ENCODE measurements around the gene SEMA4D. TPM values are rescaled to one million over a fixed set of nuclear protein-coding genes. Genes with fewer than 3 reads are reported as not detected.

Gene SEMA4D
- total RNA-seq, 2 experiments from 2014 or later, result 334 to 336 TPM

DNA sequence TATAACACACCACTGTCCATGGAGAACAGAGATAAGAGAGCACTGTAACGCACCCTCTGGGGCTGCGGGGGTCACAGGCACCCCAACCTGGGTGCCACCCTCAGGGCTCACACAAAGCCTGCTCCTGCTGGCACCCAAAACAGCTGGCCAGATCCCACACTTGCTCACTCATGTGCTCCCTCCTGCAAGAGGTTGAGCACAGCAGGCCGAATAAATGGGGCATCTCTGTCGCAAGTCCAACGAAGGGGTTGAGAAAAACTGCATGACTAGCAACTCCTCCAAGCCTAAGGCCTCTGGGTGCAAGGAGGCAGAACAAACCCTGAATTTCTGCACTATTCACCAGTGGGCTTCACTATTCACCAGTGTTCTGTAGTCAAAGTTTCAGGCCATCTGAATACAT, 99.3 kb downstream of the SEMA4D start:
- no peak overlapping the region for H3K27ac Mint-ChIP-seq
- POLR2A ChIA-PET, result no interaction called here
- peaks cover 87% of the 10 kb centered on the region for H3K36me3 Mint-ChIP-seq (ENCODE audit: low read depth)
- no peak overlapping the region for H3K4me3 Mint-ChIP-seq
- CTCF ChIA-PET, result interaction anchor here (0.5 to 1.4 kb wide), 2 partner anchors 41 to 150 kb away, joined by 3 to 4 read pairs; no protein-coding TSS in a partner anchor
- H3K27me3 Mint-ChIP-seq, result no peaks in the 10 kb centered on the region
- no peaks in the 10 kb centered on the region for H3K9me3 Mint-ChIP-seq
- H3K4me1 Mint-ChIP-seq, result peaks cover 15% of the 10 kb centered on the region
- no peak for DNase-seq

DNA sequence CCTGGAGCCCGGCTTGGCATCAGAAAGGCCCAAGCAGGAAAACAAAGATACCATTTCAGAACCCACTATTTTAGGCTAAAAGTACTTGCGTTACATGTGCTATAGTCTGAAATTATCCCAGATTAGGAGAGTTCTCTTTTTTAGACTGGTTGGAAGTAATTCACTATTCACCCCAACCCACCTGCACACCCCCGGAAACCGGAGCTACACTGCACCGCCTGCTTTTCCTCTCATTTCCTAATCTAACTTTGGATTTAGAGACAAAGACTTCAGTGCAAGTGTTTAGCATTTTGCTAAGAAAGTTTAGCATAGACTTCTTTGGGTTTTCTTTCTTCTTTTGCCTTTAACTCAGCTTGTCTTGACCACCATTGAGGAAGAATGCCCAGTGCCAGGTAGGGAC, 100.4 kb downstream of the SEMA4D start:
- no peaks in the 10 kb centered on the region for H3K9me3 Mint-ChIP-seq
- H3K27me3 Mint-ChIP-seq, result no peaks in the 10 kb centered on the region
- H3K4me3 Mint-ChIP-seq, result no peak overlapping the region
- CTCF ChIA-PET, result no interaction called here
- H3K27ac Mint-ChIP-seq, result peak overlapping the region; percentile 60
- POLR2A ChIA-PET, result no interaction called here
- H3K4me1 Mint-ChIP-seq, result peaks cover 16% of the 10 kb centered on the region
- no peak for DNase-seq
- H3K36me3 Mint-ChIP-seq (ENCODE audit: low read depth), result peaks cover 88% of the 10 kb centered on the region

DNA sequence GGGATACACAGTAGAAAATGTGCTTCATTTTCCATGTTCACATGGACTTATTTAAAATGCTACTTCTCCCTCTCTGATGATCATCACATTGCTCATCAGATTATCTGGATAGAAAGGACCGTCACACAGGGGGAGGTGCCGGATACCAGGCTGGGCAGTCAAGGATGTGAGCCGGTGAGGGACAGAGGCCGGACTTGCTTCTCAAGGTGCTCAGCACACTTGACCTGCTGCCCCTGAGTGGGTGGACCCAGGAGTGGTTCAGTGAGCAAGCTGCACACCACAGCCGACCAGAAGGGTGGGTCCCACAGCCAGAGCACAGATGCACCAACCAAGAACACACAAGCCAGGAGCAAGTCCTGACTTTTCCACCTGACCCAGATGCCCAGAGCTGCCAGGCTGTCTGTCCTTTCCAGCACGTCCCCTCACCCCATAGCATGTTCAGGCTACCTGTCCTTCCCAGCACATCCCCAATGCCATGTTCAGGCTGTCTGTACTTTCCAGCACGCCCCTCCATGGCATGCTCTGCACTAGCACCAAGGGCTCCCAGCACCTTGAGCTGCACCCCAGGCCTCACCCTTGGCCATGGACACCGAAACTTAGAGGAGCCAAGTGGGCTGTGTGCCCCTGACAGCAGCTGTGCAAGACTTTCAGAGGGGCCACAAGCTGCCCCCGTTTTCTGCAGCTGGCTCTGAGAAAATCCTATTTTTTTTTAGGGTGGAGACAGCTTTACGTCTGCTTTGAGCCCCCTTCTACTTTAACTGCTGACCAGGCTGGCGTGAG, 101.8 kb downstream of the SEMA4D start:
- Mint-ChIP-seq H3K27me3 (no peaks in the 10 kb centered on the region), H3K4me1 (peaks cover 19% of the 10 kb centered on the region), H3K36me3 (ENCODE audit: low read depth) (peaks cover 86% of the 10 kb centered on the region), H3K9me3 (no peaks in the 10 kb centered on the region), H3K27ac (no peak overlapping the region), H3K4me3 (no peak overlapping the region)
- no peak for DNase-seq
- ChIA-PET POLR2A (no interaction called here), CTCF (no interaction called here)

DNA sequence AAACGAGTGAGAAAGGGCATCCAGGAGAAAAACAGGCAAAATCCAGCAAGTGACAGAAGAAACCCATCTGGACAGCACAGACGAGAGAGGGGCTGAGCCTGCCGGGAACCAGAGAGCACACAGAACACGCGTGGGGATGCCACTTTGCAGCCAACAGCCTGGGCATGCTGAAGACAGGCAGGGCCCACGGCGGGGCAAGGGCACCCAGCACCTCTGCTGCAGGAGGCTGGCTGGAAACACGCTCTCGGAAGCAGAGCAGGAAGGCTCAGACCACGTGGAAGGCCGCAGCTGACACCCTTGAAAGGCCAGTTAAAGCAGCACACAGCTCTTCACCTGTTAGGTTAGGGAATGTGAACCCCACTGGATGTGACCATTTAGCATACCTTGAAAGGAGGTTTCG, 103.5 kb downstream of the SEMA4D start:
- Mint-ChIP-seq H3K36me3 (ENCODE audit: low read depth) (peaks cover 89% of the 10 kb centered on the region), H3K4me3 (no peak overlapping the region), H3K4me1 (peaks cover 25% of the 10 kb centered on the region), H3K27ac (no peak overlapping the region), H3K9me3 (no peaks in the 10 kb centered on the region), H3K27me3 (no peaks in the 10 kb centered on the region)
- POLR2A ChIA-PET, result no interaction called here
- no peak for DNase-seq
- CTCF ChIA-PET, result no interaction called here

DNA sequence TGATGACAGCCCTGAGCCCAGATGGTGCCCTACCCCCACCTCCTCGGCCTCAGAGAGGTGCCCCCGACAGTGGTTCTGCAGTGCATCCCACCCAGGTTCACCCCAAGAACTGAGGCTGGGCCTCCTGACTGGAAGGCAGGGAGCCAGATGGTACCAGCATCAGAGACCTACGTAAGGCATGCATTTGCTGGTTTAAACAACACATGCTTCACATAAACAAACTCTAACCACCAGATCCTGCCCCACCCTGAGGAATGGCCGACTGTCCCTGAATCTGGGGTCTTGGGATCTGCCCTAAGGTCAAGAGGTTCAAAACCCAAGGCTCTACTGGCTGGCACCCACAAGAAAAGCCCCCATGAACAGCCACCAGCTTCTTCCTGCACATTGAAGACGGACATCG, 106.3 kb downstream of the SEMA4D start:
- peak overlapping the region; percentile 2 for H3K27ac Mint-ChIP-seq
- peaks cover 26% of the 10 kb centered on the region for H3K4me1 Mint-ChIP-seq
- no peaks in the 10 kb centered on the region for H3K9me3 Mint-ChIP-seq
- H3K4me3 Mint-ChIP-seq, result no peak overlapping the region
- no peak for DNase-seq
- ChIA-PET CTCF (interaction anchor here (2.2 kb wide), 1 partner anchor 10 kb away, joined by 5 read pairs; no protein-coding TSS in a partner anchor), POLR2A (no interaction called here)
- H3K27me3 Mint-ChIP-seq, result no peaks in the 10 kb centered on the region
- peaks cover 87% of the 10 kb centered on the region for H3K36me3 Mint-ChIP-seq (ENCODE audit: low read depth)

DNA sequence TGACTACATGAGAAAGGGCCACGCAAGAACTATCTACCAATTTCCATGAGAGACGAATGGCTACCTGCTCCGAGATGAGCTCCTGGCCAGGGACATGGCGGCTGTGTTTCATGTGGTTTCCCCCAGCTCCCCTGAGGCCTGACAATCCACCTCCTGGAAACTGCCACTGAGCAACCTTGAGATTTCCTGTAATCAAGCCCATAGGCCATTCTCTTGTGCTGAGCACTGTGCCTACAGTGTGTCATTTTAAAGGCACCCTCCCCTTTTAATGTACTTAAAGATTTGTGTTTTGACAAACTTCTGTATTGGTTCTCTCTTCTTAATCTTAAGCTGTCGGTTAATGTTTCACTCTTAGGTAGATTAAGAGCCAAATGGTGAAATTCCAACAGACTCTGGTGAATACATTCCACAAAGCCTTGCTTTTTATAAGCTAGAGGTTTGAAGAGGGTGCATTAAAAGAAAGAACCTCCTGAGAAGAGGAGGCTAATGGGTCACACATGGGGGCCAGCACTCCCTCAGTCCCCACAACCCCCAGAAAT, 107.3 kb downstream of the SEMA4D start:
- POLR2A ChIA-PET, result no interaction called here
- Mint-ChIP-seq H3K4me3 (no peak overlapping the region), H3K27me3 (no peaks in the 10 kb centered on the region), H3K27ac (no peak overlapping the region), H3K4me1 (peaks cover 29% of the 10 kb centered on the region), H3K9me3 (no peaks in the 10 kb centered on the region), H3K36me3 (ENCODE audit: low read depth) (peaks cover 89% of the 10 kb centered on the region)
- DNase-seq, result no peak
- CTCF ChIA-PET, result interaction anchor here (0.6 to 2.2 kb wide), 4 partner anchors 11 to 576 kb away, joined by 3 to 5 read pairs (median 4); no protein-coding TSS in a partner anchor

DNA sequence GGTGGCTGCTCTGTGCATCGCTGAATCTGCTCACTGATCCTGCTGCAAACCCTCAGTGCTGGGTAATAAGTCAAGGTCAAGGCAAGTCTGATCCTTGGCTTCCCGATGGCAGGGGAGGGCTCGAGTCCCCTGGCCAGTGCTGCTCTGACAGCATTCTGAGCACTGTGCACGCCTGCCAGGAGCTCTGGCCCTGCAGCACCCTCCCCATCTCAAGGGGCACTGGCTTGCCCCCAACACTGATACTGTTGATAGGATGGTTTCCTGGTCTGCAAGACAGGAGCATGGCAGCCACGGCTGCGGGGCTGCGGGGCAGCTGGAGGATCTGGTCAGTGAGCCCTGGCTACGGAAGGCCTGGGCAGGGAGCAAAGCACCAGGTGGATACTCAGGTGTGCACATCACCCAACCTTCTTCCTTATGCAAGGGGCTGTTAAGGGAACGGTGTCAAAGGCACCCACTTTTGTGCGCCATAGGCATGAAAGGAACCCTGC, 107.8 kb downstream of the SEMA4D start:
- H3K4me3 Mint-ChIP-seq, result no peak overlapping the region
- no peak for DNase-seq
- peak overlapping the region; percentile 3 for H3K27ac Mint-ChIP-seq
- ChIA-PET POLR2A (no interaction called here), CTCF (interaction anchor here (0.6 to 2.2 kb wide), 2 partner anchors 12 to 160 kb away, joined by 5 read pairs; no protein-coding TSS in a partner anchor)
- H3K36me3 Mint-ChIP-seq (ENCODE audit: low read depth), result peaks cover 91% of the 10 kb centered on the region
- H3K4me1 Mint-ChIP-seq, result peaks cover 29% of the 10 kb centered on the region
- H3K27me3 Mint-ChIP-seq, result no peaks in the 10 kb centered on the region
- H3K9me3 Mint-ChIP-seq, result no peaks in the 10 kb centered on the region

DNA sequence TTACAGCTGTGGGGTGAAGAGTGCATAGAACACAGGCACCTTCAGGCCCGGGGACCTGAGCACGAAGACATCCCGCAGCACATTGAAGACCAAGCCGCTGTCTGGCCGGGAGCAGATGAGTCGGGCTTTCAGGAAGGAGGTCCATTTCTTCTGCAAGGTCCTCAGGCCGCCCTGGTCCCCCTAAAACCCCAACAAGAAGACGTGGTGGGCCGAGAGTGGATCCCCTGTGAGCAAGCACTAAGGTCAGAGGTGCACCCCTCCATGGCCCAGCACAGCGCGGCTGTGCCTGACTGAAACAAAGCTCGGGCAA, 109.1 kb downstream of the SEMA4D start:
- H3K4me1 Mint-ChIP-seq, result peaks cover 34% of the 10 kb centered on the region
- no peak for DNase-seq
- H3K4me3 Mint-ChIP-seq, result no peak overlapping the region
- ChIA-PET CTCF (no interaction called here), POLR2A (no interaction called here)
- no peak overlapping the region for H3K27ac Mint-ChIP-seq
- H3K27me3 Mint-ChIP-seq, result no peaks in the 10 kb centered on the region
- H3K36me3 Mint-ChIP-seq (ENCODE audit: low read depth), result peaks cover 88% of the 10 kb centered on the region
- no peaks in the 10 kb centered on the region for H3K9me3 Mint-ChIP-seq

DNA sequence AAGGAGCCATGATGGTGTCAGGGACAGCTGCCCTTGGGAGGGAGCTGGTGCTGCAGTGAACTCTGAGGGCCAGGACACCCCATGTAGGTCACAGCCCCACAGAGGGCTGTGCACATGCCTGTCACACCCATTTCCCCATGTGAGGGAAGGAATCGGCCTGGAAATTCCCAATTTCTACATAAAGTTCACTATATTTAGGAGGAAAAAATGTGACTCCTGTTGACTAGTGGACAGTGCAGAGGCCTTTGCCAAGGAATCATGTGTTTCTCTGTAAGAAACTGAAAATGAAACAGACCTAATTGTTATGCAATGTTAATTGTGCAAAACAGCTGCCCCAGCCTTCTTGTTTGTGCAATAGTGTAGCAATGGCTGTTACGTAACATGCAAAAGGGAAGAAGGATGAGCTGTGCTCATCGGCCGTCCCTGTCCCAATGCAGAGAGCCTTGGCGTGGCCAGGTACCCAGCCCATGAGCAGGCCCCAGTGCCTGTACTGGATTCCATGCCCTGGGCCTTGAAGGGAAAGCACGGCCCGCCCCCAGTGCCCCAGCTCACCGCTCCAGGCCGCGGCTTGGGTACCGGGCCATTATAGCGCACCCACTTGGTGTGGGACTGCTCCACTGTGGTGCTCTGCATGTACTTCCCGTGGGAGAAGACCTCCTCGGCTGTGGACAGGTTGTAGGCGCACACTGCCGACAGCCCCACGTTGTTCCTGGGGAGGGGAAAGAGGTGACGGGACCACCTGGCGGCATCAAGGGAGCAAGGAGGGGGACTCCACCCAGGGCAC, 109.6 kb downstream of the SEMA4D start:
- H3K9me3 Mint-ChIP-seq, result no peaks in the 10 kb centered on the region

DNA sequence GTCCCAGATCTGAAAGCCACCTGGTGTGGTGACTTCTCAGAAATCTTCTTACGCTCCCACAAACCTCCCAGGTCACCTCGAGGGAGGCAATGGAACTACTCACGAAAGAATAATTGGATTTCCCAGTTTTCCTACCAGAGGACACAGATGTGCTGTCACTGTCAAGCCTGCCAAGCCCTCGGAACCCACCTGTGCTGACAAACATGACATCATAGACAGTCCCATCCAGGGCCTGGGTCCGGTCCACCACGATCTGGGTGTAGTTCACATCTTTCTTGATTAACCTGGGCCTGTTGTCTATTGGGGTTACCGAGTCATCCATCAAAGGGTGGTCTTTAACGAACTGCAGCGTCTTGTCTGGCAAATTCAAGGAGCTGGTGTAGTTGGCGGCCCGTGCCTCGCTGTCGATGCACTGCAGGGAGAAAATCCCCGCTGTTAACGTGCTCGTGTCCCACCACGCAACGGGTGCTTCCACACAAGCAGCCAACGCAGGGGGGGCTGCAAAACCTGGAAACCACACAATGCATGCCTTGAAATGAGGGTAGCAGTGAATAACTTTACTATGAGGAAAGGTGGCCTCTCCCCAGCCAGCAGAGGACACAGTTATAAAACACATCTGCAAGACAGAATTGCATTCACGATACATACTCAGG, 110.6 kb downstream of the SEMA4D start:
- DNase-seq, result no peak
- POLR2A ChIA-PET, result no interaction called here
- CTCF ChIA-PET, result no interaction called here
- H3K9me3 Mint-ChIP-seq, result no peaks in the 10 kb centered on the region
- H3K4me3 Mint-ChIP-seq, result no peak overlapping the region
- H3K27ac Mint-ChIP-seq, result no peak overlapping the region
- H3K27me3 Mint-ChIP-seq, result no peaks in the 10 kb centered on the region
- H3K36me3 Mint-ChIP-seq (ENCODE audit: low read depth), result peaks cover 83% of the 10 kb centered on the region
- H3K4me1 Mint-ChIP-seq, result peaks cover 40% of the 10 kb centered on the region

More for the DNA sequence above, 109.6 kb downstream of the SEMA4D start:
- peak overlapping the region; percentile 57 for H3K27ac Mint-ChIP-seq
- H3K4me1 Mint-ChIP-seq, result peaks cover 35% of the 10 kb centered on the region
- ChIA-PET CTCF (no interaction called here), POLR2A (no interaction called here)
- no peaks in the 10 kb centered on the region for H3K27me3 Mint-ChIP-seq
- H3K4me3 Mint-ChIP-seq, result no peak overlapping the region
- H3K36me3 Mint-ChIP-seq (ENCODE audit: low read depth), result peaks cover 86% of the 10 kb centered on the region
- DNase-seq, result no peak

DNA sequence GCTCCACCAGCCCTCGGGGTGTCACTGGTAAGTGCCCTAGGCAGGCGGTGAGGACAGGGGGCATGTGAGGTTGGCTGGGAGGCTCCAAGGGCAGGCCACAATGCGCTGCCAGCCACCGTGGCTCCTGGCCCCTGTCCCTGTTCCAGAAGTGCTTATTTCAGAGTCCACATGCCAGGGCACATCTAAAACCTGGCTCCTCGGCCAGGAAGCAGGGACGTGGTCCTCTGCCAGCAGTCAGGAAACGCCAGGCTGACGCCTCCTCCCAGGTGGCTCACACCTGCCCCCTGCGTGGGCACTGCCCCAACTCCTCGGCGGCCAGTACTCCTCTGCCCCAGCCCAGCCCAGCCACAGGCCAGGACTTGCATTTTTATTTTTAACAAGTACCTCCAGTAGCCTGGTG, 111.1 kb downstream of the SEMA4D start:
- no peaks in the 10 kb centered on the region for H3K27me3 Mint-ChIP-seq
- no peak for DNase-seq
- ChIA-PET CTCF (no interaction called here), POLR2A (no interaction called here)
- H3K9me3 Mint-ChIP-seq, result no peaks in the 10 kb centered on the region
- no peak overlapping the region for H3K4me3 Mint-ChIP-seq
- H3K4me1 Mint-ChIP-seq, result peaks cover 44% of the 10 kb centered on the region
- H3K27ac Mint-ChIP-seq, result no peak overlapping the region
- H3K36me3 Mint-ChIP-seq (ENCODE audit: low read depth), result peaks cover 84% of the 10 kb centered on the region

DNA sequence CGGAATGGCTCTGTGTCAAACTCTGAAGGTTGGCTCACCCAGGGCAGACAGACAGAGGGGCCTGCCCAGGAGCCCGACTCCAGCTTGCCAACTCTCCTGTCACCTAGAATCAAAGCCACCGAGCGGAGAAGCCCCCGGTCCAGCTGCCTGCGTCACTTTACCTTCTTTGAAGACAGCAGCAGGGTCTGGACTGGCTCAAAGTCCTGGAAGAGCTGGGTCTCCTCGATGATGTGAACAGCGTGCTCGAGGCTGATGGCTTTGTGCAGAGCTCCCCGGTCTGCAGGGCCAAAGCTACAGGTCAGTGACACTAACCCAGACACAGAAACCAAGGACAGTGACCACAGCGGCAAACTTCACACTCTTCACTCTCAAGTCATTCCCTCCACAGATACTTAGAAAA, 111.7 kb downstream of the SEMA4D start:
- Mint-ChIP-seq H3K4me1 (peaks cover 48% of the 10 kb centered on the region), H3K27ac (peak overlapping the region; percentile 22), H3K9me3 (no peaks in the 10 kb centered on the region), H3K4me3 (no peak overlapping the region), H3K36me3 (ENCODE audit: low read depth) (peaks cover 85% of the 10 kb centered on the region), H3K27me3 (no peaks in the 10 kb centered on the region)
- ChIA-PET CTCF (interaction anchor here (1.2 kb wide), 1 partner anchor 22 kb away, joined by 4 read pairs; no protein-coding TSS in a partner anchor), POLR2A (no interaction called here)
- no peak for DNase-seq

DNA sequence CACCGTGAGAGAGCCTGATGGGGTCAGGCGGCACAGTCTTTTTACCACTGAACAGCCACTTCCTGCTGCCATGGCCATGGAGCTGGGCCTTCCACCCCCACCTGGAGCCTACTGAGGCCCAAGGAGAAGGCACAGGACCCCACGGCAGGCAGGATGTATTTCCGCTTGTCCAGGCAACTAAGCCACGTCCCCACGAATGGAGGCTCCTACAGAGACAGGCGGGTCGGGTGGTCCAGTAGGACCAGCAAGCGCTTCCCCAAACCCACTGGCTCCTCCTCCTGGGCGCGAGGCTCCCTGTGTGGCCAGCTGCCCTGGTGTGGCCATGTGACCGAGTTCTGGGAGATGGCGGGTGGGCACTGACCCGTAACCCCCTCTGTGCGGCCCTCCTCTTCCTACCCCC, 113.1 kb downstream of the SEMA4D start:
- CTCF ChIA-PET, result interaction anchor here (0.9 kb wide), 1 partner anchor 10 kb away, joined by 3 read pairs; no protein-coding TSS in a partner anchor
- POLR2A ChIA-PET, result no interaction called here
- DNase-seq, result no peak
- Mint-ChIP-seq H3K27ac (peak overlapping the region; percentile 41), H3K9me3 (no peaks in the 10 kb centered on the region), H3K4me3 (no peak overlapping the region), H3K27me3 (no peaks in the 10 kb centered on the region), H3K4me1 (peaks cover 51% of the 10 kb centered on the region), H3K36me3 (ENCODE audit: low read depth) (peaks cover 81% of the 10 kb centered on the region)

Measured in activated CD4-positive, alpha-beta T cell treated with anti-CD3 and anti-CD28 coated beads, Interleukin-2, amount 10 ng/mL, durations not matched to agents 7 days and 5 days (primary cell).